ENCODE data around the gene SNX10.

DNA sequence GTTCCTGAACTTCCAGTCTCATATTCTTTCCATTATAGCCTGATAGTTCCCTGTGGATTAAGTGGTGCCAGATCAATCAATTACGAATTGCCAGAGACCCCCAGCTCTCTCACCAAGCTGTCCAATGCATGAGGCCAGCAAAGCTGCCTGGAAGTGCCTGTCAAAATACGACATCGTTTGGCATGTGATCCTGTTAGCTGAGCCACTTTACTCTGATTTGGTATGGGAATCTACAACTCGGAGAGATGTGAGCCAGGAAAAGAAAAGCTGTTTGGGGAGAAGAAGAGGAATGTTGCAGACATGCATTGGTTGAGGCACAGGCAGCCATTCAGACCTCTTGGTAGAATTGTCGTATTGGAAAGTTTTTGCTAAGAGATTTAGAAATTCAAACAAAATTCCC lies 3.9 kb downstream of the SNX10 start:
- TF ChIP-seq, protein P1, sequence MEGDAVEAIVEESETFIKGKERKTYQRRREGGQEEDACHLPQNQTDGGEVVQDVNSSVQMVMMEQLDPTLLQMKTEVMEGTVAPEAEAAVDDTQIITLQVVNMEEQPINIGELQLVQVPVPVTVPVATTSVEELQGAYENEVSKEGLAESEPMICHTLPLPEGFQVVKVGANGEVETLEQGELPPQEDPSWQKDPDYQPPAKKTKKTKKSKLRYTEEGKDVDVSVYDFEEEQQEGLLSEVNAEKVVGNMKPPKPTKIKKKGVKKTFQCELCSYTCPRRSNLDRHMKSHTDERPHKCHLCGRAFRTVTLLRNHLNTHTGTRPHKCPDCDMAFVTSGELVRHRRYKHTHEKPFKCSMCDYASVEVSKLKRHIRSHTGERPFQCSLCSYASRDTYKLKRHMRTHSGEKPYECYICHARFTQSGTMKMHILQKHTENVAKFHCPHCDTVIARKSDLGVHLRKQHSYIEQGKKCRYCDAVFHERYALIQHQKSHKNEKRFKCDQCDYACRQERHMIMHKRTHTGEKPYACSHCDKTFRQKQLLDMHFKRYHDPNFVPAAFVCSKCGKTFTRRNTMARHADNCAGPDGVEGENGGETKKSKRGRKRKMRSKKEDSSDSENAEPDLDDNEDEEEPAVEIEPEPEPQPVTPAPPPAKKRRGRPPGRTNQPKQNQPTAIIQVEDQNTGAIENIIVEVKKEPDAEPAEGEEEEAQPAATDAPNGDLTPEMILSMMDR (conservative IDR thresholded peaks at IDR 0.05; ENCODE audit: low read depth, low read length): no peak
- TF ChIP-seq POLR2A (IDR thresholded peaks at IDR 0.05; ENCODE audit: low read depth, low read length): no peak
- TF ChIP-seq MAZ (IDR thresholded peaks at IDR 0.05; ENCODE audit: borderline replicate concordance, low read depth, low read length): no peak
- TF ChIP-seq MXI1 (IDR thresholded peaks at IDR 0.05; ENCODE audit: borderline replicate concordance, low read depth, low read length): no peak
- TF ChIP-seq RFX5 (IDR thresholded peaks at IDR 0.05; ENCODE audit: low read depth, low read length): no peak
- no peak for TF ChIP-seq RCOR1 (IDR thresholded peaks at IDR 0.05; ENCODE audit: insufficient replicate concordance, low read length)
- TF ChIP-seq RAD21 (IDR thresholded peaks at IDR 0.05; ENCODE audit: low read length): no peak
- TF ChIP-seq, protein P2, sequence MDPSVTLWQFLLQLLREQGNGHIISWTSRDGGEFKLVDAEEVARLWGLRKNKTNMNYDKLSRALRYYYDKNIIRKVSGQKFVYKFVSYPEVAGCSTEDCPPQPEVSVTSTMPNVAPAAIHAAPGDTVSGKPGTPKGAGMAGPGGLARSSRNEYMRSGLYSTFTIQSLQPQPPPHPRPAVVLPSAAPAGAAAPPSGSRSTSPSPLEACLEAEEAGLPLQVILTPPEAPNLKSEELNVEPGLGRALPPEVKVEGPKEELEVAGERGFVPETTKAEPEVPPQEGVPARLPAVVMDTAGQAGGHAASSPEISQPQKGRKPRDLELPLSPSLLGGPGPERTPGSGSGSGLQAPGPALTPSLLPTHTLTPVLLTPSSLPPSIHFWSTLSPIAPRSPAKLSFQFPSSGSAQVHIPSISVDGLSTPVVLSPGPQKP (IDR thresholded peaks at IDR 0.05; ENCODE audit: borderline replicate concordance, low read depth, low read length): no peak
- no peak for TF ChIP-seq NFE2L2 (IDR thresholded peaks at IDR 0.05; ENCODE audit: low read depth, low read length)
- TF ChIP-seq FOS (IDR thresholded peaks at IDR 0.05; ENCODE audit: low read depth, low read length): no peak
- no peak for TF ChIP-seq SMC3 (IDR thresholded peaks at IDR 0.05; ENCODE audit: low read depth, low read length)
- no peak for TF ChIP-seq BHLHE40 (IDR thresholded peaks at IDR 0.05; ENCODE audit: low read depth, low read length)
- TF ChIP-seq CEBPB (IDR thresholded peaks at IDR 0.05; ENCODE audit: low read depth, low read length): no peak

Data from IMR-90 (cell line).